ENCODE measurements around the gene NPSR1.

The NPSR1 gene

GRCh38 chr7:34832020-34832419 is 174.0 kb downstream of the NPSR1 start:
- no peak overlapping the region for H3K4me3 ChIP-seq (ENCODE audit: low read length)
- no peak for TF ChIP-seq CTCF (IDR thresholded peaks at IDR 0.05; ENCODE audit: insufficient read depth, low read depth, low read length, missing control alignments)

GRCh38 chr7:34835901-34836600 is 178.0 kb downstream of the NPSR1 start:
- H3K4me3 ChIP-seq (ENCODE audit: low read length), result no peak overlapping the region
- no peak for DNase-seq (ENCODE audit: low read depth)
- no peak for TF ChIP-seq CTCF (IDR thresholded peaks at IDR 0.05; ENCODE audit: insufficient read depth, low read depth, low read length, missing control alignments)

More at GRCh38 chr7:34832020-34832419, 174.0 kb downstream of the NPSR1 start:
- no peak for DNase-seq (ENCODE audit: low read depth)

DNA sequence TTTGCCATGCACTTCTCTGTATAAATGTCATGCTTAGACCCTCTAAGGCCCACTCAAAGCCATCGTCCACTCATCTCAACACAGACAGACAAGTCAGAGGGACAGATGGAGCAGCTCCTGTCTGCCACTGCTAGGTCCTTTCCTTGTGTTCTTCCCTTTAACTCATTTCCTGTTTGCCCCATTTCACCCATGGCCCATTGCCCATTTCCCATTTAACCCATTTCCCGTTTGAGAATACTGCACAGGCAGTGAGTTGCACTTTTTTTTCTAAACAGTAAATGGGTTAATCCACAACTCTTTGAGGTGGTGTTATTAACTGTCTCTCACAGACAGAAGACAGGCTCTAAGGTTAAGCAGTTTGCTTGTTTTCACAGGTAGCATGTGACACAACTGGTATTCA is 179.3 kb downstream of the NPSR1 start:
- no peak overlapping the region for H3K4me3 ChIP-seq (ENCODE audit: low read length)
- DNase-seq (ENCODE audit: low read depth), result no peak
- no peak for TF ChIP-seq CTCF (IDR thresholded peaks at IDR 0.05; ENCODE audit: insufficient read depth, low read depth, low read length, missing control alignments)

- DNase-seq (ENCODE audit: low read depth), result peak; percentile 24
- TF ChIP-seq CTCF (IDR thresholded peaks at IDR 0.05; ENCODE audit: insufficient read depth, low read depth, low read length, missing control alignments), result no peak
These were observed 179.8 kb downstream of the NPSR1 start for GRCh38 chr7:34837801-34838201.

DNA sequence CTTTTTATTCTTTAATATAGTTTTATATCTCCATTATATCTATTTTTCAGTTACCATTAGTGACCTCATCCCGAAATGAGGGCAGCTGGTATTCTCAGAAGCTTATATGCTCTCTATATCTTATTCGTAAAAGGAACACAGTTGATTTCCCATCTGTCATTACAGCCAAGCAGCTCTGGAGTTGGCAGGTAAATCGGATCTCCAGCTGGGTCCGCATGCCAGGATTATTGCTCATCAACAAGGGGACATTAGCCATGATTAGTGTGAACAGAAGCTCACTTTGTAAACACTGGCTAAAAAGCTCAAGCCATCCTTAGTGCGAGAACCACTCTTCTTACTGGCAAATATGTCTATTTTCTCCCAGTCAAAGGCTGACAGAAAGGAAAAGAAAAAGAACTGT is 180.3 kb downstream of the NPSR1 start:
- TF ChIP-seq CTCF (IDR thresholded peaks at IDR 0.05; ENCODE audit: insufficient read depth, low read depth, low read length, missing control alignments), result no peak
- no peak for DNase-seq (ENCODE audit: low read depth)
- H3K4me3 ChIP-seq (ENCODE audit: low read length), result no peak overlapping the region

More at GRCh38 chr7:34837801-34838201, 179.8 kb downstream of the NPSR1 start:
- no peak overlapping the region for H3K4me3 ChIP-seq (ENCODE audit: low read length)

DNA sequence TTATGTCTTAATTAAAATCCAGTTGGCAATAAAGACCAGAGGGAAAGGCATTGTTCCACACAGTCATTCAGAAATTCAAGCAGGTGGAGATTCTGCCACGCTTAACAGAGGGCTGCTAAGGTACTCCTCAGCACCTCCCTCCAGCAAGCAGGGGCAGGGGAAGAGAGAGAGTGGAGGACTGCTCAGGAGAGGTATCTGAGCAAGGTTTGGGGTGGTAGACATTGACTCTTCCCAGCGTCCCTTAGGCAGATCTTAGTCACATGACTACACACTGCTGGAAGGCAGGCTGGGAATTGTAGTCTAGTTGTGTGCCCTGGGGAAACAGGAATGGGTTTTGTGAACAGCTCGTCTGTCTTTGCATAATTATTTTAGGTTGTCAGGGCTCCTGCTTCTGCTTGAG is 181.6 kb downstream of the NPSR1 start:
- H3K4me3 ChIP-seq (ENCODE audit: low read length), result no peak overlapping the region
- no peak for DNase-seq (ENCODE audit: low read depth)
- TF ChIP-seq CTCF (IDR thresholded peaks at IDR 0.05; ENCODE audit: insufficient read depth, low read depth, low read length, missing control alignments), result no peak

Data from epithelial cell of esophagus (primary cell).